PC-9 (cell line): Measurements from ENCODE around the gene TMEM237. TPM values are rescaled to one million over a fixed set of nuclear protein-coding genes. Genes with fewer than 3 reads are reported as not detected.

Experiments used
- BruUV-seq: library from RNA; stranded (reverse); fragments of 400-500 nt; replicated peaks from 2 replicates; lab custom pipeline; 2021; lab: Mats Ljungman, UMichigan
- CTCF ChIA-PET: fragments of 300-600 bp; sonication (Branson Sonifier 250); formaldehyde crosslinking; loops from one replicate; lab custom pipeline; 2022; ENCODE audit warnings: antibody characterized with exemption; lab: Charles Lee
- POLR2A ChIA-PET: fragments of 300-600 bp; sonication (Branson Sonifier 250); formaldehyde crosslinking; loops from one replicate; lab custom pipeline; 2022; ENCODE audit warnings: antibody characterized with exemption; ENCODE audit not compliant: unreplicated experiment; lab: Charles Lee
- DNase-seq, 2 experiments: peaks; one replicate each; pipeline versions ENCODE4 v3.0.0 to v3.0.0-alpha.2; 2015 to 2022; ENCODE audit warnings: mixed read lengths in 1 of 2
- H2AFZ ChIP-seq: fragments of 200-600 bp; sonication (generic); 2 replicates; pipeline ENCODE4 v1.8.1; 2017; ENCODE audit warnings: antibody characterized with exemption
- H3F3A ChIP-seq: fragments of 200-600 bp; sonication (generic); 2 replicates; pipeline ENCODE4 v1.8.1; 2017; ENCODE audit warnings: antibody characterized with exemption, mild to moderate bottlenecking, low read depth; ENCODE audit not compliant: insufficient read depth
- H3K27ac ChIP-seq: fragments of 200-600 bp; sonication (generic); 2 replicates; pipeline ENCODE4 v1.6.1; 2016; ENCODE audit warnings: mixed run types
- H3K27me3 ChIP-seq: fragments of 200-600 bp; sonication (generic); 2 replicates; pipeline ENCODE4 v1.6.1; 2016; ENCODE audit warnings: low read depth, mixed run types; ENCODE audit not compliant: insufficient read depth
- H3K36me3 ChIP-seq: fragments of 200-600 bp; sonication (generic); 2 replicates; pipeline ENCODE4 v1.6.1; 2016; ENCODE audit warnings: low read depth, mixed run types
- H3K4me1 ChIP-seq: fragments of 200-600 bp; sonication (generic); replicated peaks from 2 replicates; pipeline ENCODE4 v1.6.1; 2016; ENCODE audit warnings: mixed run types; ENCODE audit not compliant: insufficient read depth
- H3K4me2 ChIP-seq: fragments of 200-600 bp; sonication (generic); 2 replicates; pipeline ENCODE4 v1.6.1; 2017; ENCODE audit warnings: mixed run types
- H3K4me3 ChIP-seq: fragments of 200-600 bp; sonication (generic); 2 replicates; pipeline ENCODE4 v1.6.1; 2016; ENCODE audit warnings: mixed run types
- H3K79me2 ChIP-seq: fragments of 200-600 bp; sonication (generic); 2 replicates; pipeline ENCODE4 v1.6.1; 2017; ENCODE audit warnings: low read depth, mixed run types
- H3K9me2 ChIP-seq: fragments of 200-600 bp; sonication (generic); 2 replicates; pipeline ENCODE4 v1.8.1; 2017; ENCODE audit warnings: mild to moderate bottlenecking; ENCODE audit not compliant: insufficient read depth
- H3K9me3 ChIP-seq: fragments of 200-600 bp; sonication (generic); 2 replicates; pipeline ENCODE4 v1.8.1; 2016; ENCODE audit warnings: low read depth; ENCODE audit not compliant: insufficient read depth
- H4K20me1 ChIP-seq: fragments of 200-600 bp; sonication (generic); 2 replicates; pipeline ENCODE4 v1.8.1; 2017; ENCODE audit not compliant: insufficient read depth
- EZH2 ChIP-seq: fragments of 200-600 bp; sonication (generic); IDR thresholded peaks from 2 replicates; pipeline ENCODE4 v1.8.0; 2017; ENCODE audit warnings: antibody characterized with exemption, low read depth
- intact Hi-C: fragments of 100-400 bp; cut with micrococcal nuclease; formaldehyde crosslinking; loops from one replicate; pipeline ENCODE4 v1.10.0; 2022; ENCODE audit not compliant: unreplicated experiment
- total RNA-seq: library from RNA; stranded (reverse); gene quantifications from 2 replicates; pipeline ENCODE4 v1.2.3, GENCODE V29; 2021
- TF ChIP-seq, protein P1 (sequence below): fragments of 200-600 bp; sonication (generic); conservative IDR thresholded peaks from 2 replicates; pipeline ENCODE4 v1.6.1; 2017; ENCODE audit warnings: mixed run types, antibody characterized with exemption, mild to moderate bottlenecking, moderate library complexity

Gene TMEM237
- total RNA-seq, 1 experiment from 2014 or later, result 24.5 TPM

- no peak overlapping the region for H3K4me2 ChIP-seq
- POLR2A ChIA-PET, result no interaction called here
Measured at GRCh38 chr2:201654616-201655384, 11.5 kb upstream of the TMEM237 start.

DNA sequence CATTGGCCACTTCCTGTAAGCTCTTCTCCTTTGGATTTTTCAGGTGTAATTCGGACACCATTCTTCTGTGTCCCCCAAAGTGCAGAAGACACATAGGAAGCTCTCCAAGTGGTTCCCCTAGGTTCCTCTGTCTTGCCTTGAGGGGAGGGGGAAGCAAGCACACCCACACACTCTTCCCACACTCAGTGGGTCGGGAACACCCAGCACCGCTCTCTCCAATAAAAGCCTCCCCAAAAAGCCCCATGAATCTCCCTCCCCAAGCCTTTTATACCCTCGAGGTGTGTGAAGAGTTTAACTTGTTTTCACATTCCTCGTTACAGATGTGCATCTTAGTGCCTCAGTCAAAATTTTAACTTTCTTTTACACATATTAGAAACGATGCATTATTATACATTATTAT is 9.9 kb upstream of the TMEM237 start:
- H3K27ac ChIP-seq, result no peak overlapping the region
- no peaks in the 10 kb centered on the region for H3K9me3 ChIP-seq
- no peak overlapping the region for H3K4me3 ChIP-seq
- TF ChIP-seq, protein P1, sequence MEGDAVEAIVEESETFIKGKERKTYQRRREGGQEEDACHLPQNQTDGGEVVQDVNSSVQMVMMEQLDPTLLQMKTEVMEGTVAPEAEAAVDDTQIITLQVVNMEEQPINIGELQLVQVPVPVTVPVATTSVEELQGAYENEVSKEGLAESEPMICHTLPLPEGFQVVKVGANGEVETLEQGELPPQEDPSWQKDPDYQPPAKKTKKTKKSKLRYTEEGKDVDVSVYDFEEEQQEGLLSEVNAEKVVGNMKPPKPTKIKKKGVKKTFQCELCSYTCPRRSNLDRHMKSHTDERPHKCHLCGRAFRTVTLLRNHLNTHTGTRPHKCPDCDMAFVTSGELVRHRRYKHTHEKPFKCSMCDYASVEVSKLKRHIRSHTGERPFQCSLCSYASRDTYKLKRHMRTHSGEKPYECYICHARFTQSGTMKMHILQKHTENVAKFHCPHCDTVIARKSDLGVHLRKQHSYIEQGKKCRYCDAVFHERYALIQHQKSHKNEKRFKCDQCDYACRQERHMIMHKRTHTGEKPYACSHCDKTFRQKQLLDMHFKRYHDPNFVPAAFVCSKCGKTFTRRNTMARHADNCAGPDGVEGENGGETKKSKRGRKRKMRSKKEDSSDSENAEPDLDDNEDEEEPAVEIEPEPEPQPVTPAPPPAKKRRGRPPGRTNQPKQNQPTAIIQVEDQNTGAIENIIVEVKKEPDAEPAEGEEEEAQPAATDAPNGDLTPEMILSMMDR, result no peak
- TF ChIP-seq EZH2, result no peak
- no peak overlapping the region for H2AFZ ChIP-seq
- H4K20me1 ChIP-seq, result no peaks in the 10 kb centered on the region
- no peaks in the 10 kb centered on the region for H3K79me2 ChIP-seq
- H3K27me3 ChIP-seq, result no peaks in the 10 kb centered on the region
- no peak overlapping the region for H3K4me2 ChIP-seq
- H3K4me1 ChIP-seq, result no peaks in the 10 kb centered on the region
- no peaks in the 10 kb centered on the region; the same call in 1 of the 2 replicates for H3F3A ChIP-seq
- no peaks in the 10 kb centered on the region for H3K36me3 ChIP-seq
- intact Hi-C loops, result no loop called here
- no peaks in the 10 kb centered on the region for H3K9me2 ChIP-seq
- BruUV-seq, result no TSS peak
- ChIA-PET CTCF (no interaction called here), POLR2A (no interaction called here)
- DNase-seq, result no peak

More at GRCh38 chr2:201654616-201655384, 11.5 kb upstream of the TMEM237 start:
- H3K4me1 ChIP-seq, result no peaks in the 10 kb centered on the region
- no peak for TF ChIP-seq EZH2
- TF ChIP-seq, protein P1, result no peak
- no peak overlapping the region for H3K27ac ChIP-seq
- CTCF ChIA-PET, result no interaction called here
- no peak overlapping the region for H3K4me3 ChIP-seq
- no peaks in the 10 kb centered on the region for H4K20me1 ChIP-seq
- no peaks in the 10 kb centered on the region for H3K9me3 ChIP-seq
- H3K27me3 ChIP-seq, result no peaks in the 10 kb centered on the region
- no peak for DNase-seq
- BruUV-seq, result no TSS peak
- H2AFZ ChIP-seq, result no peak overlapping the region
- intact Hi-C loops, result no loop called here
- H3K9me2 ChIP-seq, result no peaks in the 10 kb centered on the region
- H3K36me3 ChIP-seq, result no peaks in the 10 kb centered on the region
- no peaks in the 10 kb centered on the region; the same call in 1 of the 2 replicates for H3F3A ChIP-seq
- H3K79me2 ChIP-seq, result no peaks in the 10 kb centered on the region

DNA sequence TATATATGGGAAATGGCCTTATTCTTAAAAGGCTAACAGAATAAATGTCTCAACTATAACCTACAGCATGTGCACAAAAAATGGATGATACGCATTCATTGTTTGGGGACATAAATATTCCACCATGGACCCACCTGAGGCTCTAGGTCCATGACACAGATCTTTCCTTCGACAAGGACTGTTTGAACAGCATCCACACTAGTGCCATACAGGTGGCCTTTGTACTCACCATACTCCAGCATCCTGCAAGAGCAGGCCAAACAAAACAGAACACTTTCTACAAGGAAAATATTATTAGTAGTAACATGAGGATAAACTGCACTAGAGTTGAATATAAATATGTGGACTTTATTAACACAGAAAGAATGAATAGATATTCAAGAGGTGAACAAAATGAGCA is 6.1 kb upstream of the TMEM237 start:
- H2AFZ ChIP-seq, result no peak overlapping the region
- ChIA-PET CTCF (no interaction called here), POLR2A (no interaction called here)
- H3K27me3 ChIP-seq, result no peaks in the 10 kb centered on the region
- no peak for DNase-seq
- no peaks in the 10 kb centered on the region for H3K4me1 ChIP-seq
- intact Hi-C loops, result loop anchor here (10.0 kb wide), 2 partner anchors 195 to 415 kb away; partner anchors contain the start of genes STRADB and TRAK2
- H3K9me3 ChIP-seq, result no peaks in the 10 kb centered on the region
- no TSS peak for BruUV-seq
- H4K20me1 ChIP-seq, result no peaks in the 10 kb centered on the region
- H3K4me3 ChIP-seq, result no peak overlapping the region
- no peaks in the 10 kb centered on the region; the same call in 1 of the 2 replicates for H3F3A ChIP-seq
- no peaks in the 10 kb centered on the region for H3K9me2 ChIP-seq
- H3K36me3 ChIP-seq, result no peaks in the 10 kb centered on the region
- no peak for TF ChIP-seq EZH2
- TF ChIP-seq, protein P1, result no peak
- H3K79me2 ChIP-seq, result no peaks in the 10 kb centered on the region
- no peak overlapping the region for H3K27ac ChIP-seq
- no peak overlapping the region for H3K4me2 ChIP-seq
